Glutamatergic neuron (in vitro differentiated cells): ENCODE results near the gene RPTOR. TPM values are rescaled to one million over a fixed set of nuclear protein-coding genes. Genes with fewer than 3 reads are reported as not detected.
A peak's percentile ranks its signal among the peaks of the same experiment; 100 is the strongest.

Source experiments
- DNase-seq: peaks from one replicate; pipeline ENCODE4 v3.0.0; 2022
- H3K27ac Mint-ChIP-seq: one replicate; pipeline ENCODE4 v1.8.0; 2020; ENCODE audit warnings: mild to moderate bottlenecking, mixed read lengths, inconsistent platforms; ENCODE audit not compliant: unreplicated experiment
- H3K27me3 Mint-ChIP-seq: one replicate; pipeline ENCODE4 v1.8.0; 2020; ENCODE audit warnings: mild to moderate bottlenecking, moderate library complexity, mixed read lengths, inconsistent platforms; ENCODE audit not compliant: unreplicated experiment
- H3K36me3 Mint-ChIP-seq: one replicate; pipeline ENCODE4 v1.8.0; 2020; ENCODE audit warnings: mild to moderate bottlenecking, mixed read lengths, inconsistent platforms; ENCODE audit not compliant: unreplicated experiment
- H3K4me1 Mint-ChIP-seq: one replicate; pipeline ENCODE4 v1.8.0; 2020; ENCODE audit warnings: mild to moderate bottlenecking, low read depth, mixed read lengths, inconsistent platforms; ENCODE audit not compliant: unreplicated experiment
- H3K4me3 Mint-ChIP-seq: one replicate; pipeline ENCODE4 v1.8.0; 2020; ENCODE audit warnings: mild to moderate bottlenecking, mixed read lengths, inconsistent platforms; ENCODE audit not compliant: unreplicated experiment
- H3K9me3 Mint-ChIP-seq: one replicate; pipeline ENCODE4 v1.8.0; 2020; ENCODE audit warnings: mild to moderate bottlenecking, moderate library complexity, mixed read lengths, inconsistent platforms; ENCODE audit not compliant: unreplicated experiment
- CTCF ChIP-seq: fragments of 200-600 bp; sonication (generic); IDR thresholded peaks from one replicate; pipeline ENCODE4 v1.5.0; 2021; ENCODE audit not compliant: partially characterized antibody, unreplicated experiment
- total RNA-seq: library from RNA; stranded (reverse); fragmentation: NEBNext Ultra II Directional; extraction: Animal tissue kit (Norgen Biotek cat#: 25700); gene quantifications from one replicate; pipeline ENCODE4 v1.2.1, GENCODE V29; 2021; ENCODE audit not compliant: unreplicated experiment

Gene RPTOR
- total RNA-seq, 1 donor from 2014 or later: 39.8 TPM

- no peaks in the 10 kb centered on the region for H3K4me1 Mint-ChIP-seq
- no peak overlapping the region for H3K27ac Mint-ChIP-seq
- peaks cover 6% of the 10 kb centered on the region for H3K9me3 Mint-ChIP-seq
- no peak overlapping the region for H3K4me3 Mint-ChIP-seq
- peak; percentile 74 for TF ChIP-seq CTCF
- H3K27me3 Mint-ChIP-seq: no peaks in the 10 kb centered on the region
- DNase-seq: peak; percentile 89
- H3K36me3 Mint-ChIP-seq: peaks cover 21% of the 10 kb centered on the region
Measured at GRCh38 chr17:80866050-80866793, 321.6 kb downstream of the RPTOR start.

- no peak overlapping the region for H3K4me3 Mint-ChIP-seq
- H3K27ac Mint-ChIP-seq: no peak overlapping the region
- H3K27me3 Mint-ChIP-seq: no peaks in the 10 kb centered on the region
- DNase-seq: no peak
- TF ChIP-seq CTCF: no peak
- H3K9me3 Mint-ChIP-seq: peaks cover 6% of the 10 kb centered on the region
- H3K36me3 Mint-ChIP-seq: peaks cover 18% of the 10 kb centered on the region
- H3K4me1 Mint-ChIP-seq: no peaks in the 10 kb centered on the region
Measured at GRCh38 chr17:80868022-80868609, 323.5 kb downstream of the RPTOR start.

DNA sequence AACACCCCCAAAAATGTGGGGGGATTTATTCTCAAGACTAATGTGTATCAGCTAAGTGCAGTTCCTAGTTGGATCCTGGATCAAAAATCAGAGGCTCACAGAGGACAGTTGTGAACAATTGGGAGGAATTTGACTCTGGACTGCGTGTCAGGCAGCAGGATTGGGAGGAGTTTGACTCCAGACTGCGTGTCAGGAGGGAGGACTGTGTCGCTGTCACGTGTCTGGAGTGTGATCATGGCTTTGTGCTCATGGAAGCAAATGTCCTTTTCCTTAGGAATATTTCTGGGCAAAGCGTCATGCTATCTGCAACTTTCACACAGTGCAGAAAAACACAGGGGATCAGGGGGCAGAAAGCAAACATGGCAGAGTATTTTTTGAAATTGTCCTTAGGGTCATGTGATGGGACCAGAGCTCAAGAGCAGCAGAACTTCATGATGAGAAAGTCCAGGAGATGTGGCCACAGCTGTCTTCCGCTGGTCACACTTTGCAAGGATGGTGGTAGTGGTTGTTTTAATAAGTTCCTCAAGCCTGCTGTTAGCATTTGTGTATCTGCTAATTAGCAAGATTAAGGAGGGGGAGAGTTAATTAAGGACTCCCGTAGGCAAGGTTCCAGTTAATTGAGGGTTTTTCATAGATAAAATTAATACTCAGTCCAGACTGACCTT is 325.0 kb downstream of the RPTOR start:
- H3K4me1 Mint-ChIP-seq: peaks cover 6% of the 10 kb centered on the region
- H3K27me3 Mint-ChIP-seq: peaks cover under 1% of the 10 kb centered on the region
- H3K4me3 Mint-ChIP-seq: no peak overlapping the region
- H3K27ac Mint-ChIP-seq: no peak overlapping the region
- H3K36me3 Mint-ChIP-seq: peaks cover 5% of the 10 kb centered on the region
- no peak for TF ChIP-seq CTCF
- peaks cover 2% of the 10 kb centered on the region for H3K9me3 Mint-ChIP-seq
- DNase-seq: no peak

- no peak for TF ChIP-seq CTCF
- H3K4me1 Mint-ChIP-seq: peaks cover 6% of the 10 kb centered on the region
- H3K4me3 Mint-ChIP-seq: no peak overlapping the region
- H3K27ac Mint-ChIP-seq: no peak overlapping the region
- no peak for DNase-seq
- H3K36me3 Mint-ChIP-seq: no peaks in the 10 kb centered on the region
- H3K27me3 Mint-ChIP-seq: peaks cover 4% of the 10 kb centered on the region
- peaks cover 3% of the 10 kb centered on the region for H3K9me3 Mint-ChIP-seq
Measured at GRCh38 chr17:80870401-80870800, 325.8 kb downstream of the RPTOR start.

- Mint-ChIP-seq H3K36me3 (no peaks in the 10 kb centered on the region), H3K27ac (no peak overlapping the region), H3K4me1 (peaks cover 6% of the 10 kb centered on the region), H3K27me3 (peaks cover 4% of the 10 kb centered on the region), H3K9me3 (peaks cover 3% of the 10 kb centered on the region), H3K4me3 (no peak overlapping the region)
- no peak for DNase-seq
- no peak for TF ChIP-seq CTCF
Measured at GRCh38 chr17:80871341-80871740, 326.7 kb downstream of the RPTOR start.
